ENCODE measurements around the gene MBOAT7. TPM values are rescaled to one million over a fixed set of nuclear protein-coding genes. Genes with fewer than 3 reads are reported as not detected.

Gene MBOAT7
- total RNA-seq, 1 experiment from 2014 or later = 100 TPM

GRCh38 chr19:54191011-54191810 lies 1.8 kb upstream of the MBOAT7 start, which contains the start of gene TSEN34:
TSS of gene TSEN34 (plus strand) at chr19:54191308. CDS start at chr19:54191365, 57 bp downstream.
- Histone ChIP-seq H3K4me2 (ENCODE audit: insufficient read depth, insufficient read length, low read length) (peak within 1 kb of the TSS; percentile 89), H4K91ac (ENCODE audit: insufficient read length, low read depth, low read length) (no peak within 1 kb of the TSS), H4K5ac (ENCODE audit: insufficient read length, low read depth, low read length) (peak within 1 kb of the TSS; percentile 36), H3K9ac (ENCODE audit: extremely low read depth, insufficient read length, low read length) (peak within 1 kb of the TSS; percentile 82), H3K27ac (ENCODE audit: insufficient read length, low read depth, low read length) (peak within 1 kb of the TSS; percentile 80), H2AK5ac (ENCODE audit: insufficient read length, low read length) (no peak within 1 kb of the TSS), H2BK20ac (ENCODE audit: low read depth, low read length, poor library complexity, severe bottlenecking) (no peak within 1 kb of the TSS), H2BK15ac (ENCODE audit: low read depth, low read length) (no peak within 1 kb of the TSS; the same call in 1 of the 2 replicates), H3K79me2 (ENCODE audit: insufficient read depth, low read length) (no peaks in the 10 kb centered on the region), H2BK12ac (ENCODE audit: insufficient read length, low read depth, low read length) (peak within 1 kb of the TSS; percentile 6), H3K79me1 (ENCODE audit: insufficient read depth, low read depth, low read length, poor library complexity, severe bottlenecking) (no peaks in the 10 kb centered on the region), H4K8ac (replicated peaks; ENCODE audit: insufficient read length, low read depth, low read length) (no peak within 1 kb of the TSS), H3K4ac (ENCODE audit: low read depth, low read length) (no peak within 1 kb of the TSS; the same call in 1 of the 2 replicates), H4K20me1 (ENCODE audit: control insufficient read depth, insufficient read depth, insufficient read length) (peaks cover 3% of the 10 kb centered on the region), H3K23ac (ENCODE audit: insufficient read length, low read depth, low read length) (no peak within 1 kb of the TSS), H3K27me3 (ENCODE audit: insufficient read depth, low read length) (no peaks in the 10 kb centered on the region), H3T11ph (ENCODE audit: low read length) (no peak within 1 kb of the TSS), H3K14ac (ENCODE audit: insufficient read depth, low read length) (peak within 1 kb of the TSS; percentile 94), H3K18ac (ENCODE audit: insufficient read length, low read depth, low read length) (peak within 1 kb of the TSS; percentile 94), H2BK5ac (ENCODE audit: insufficient read length, low read length) (peak within 1 kb of the TSS; percentile 42), H2AFZ (ENCODE audit: low read length) (no peak within 1 kb of the TSS), H3K23me2 (ENCODE audit: insufficient read length, low read depth, low read length, poor library complexity, severe bottlenecking) (peaks cover 11% of the 10 kb centered on the region), H3K9me3 (ENCODE audit: control insufficient read depth, low read depth, low read length) (no peaks in the 10 kb centered on the region), H3K4me1 (ENCODE audit: insufficient read depth, low read length) (peaks cover 3% of the 10 kb centered on the region; the same call in 1 of the 2 replicates), H3K56ac (ENCODE audit: insufficient read length, low read depth, low read length) (no peak within 1 kb of the TSS), H2BK120ac (ENCODE audit: low read depth, low read length, poor library complexity, severe bottlenecking) (no peak within 1 kb of the TSS)
- TF ChIP-seq, protein P1, sequence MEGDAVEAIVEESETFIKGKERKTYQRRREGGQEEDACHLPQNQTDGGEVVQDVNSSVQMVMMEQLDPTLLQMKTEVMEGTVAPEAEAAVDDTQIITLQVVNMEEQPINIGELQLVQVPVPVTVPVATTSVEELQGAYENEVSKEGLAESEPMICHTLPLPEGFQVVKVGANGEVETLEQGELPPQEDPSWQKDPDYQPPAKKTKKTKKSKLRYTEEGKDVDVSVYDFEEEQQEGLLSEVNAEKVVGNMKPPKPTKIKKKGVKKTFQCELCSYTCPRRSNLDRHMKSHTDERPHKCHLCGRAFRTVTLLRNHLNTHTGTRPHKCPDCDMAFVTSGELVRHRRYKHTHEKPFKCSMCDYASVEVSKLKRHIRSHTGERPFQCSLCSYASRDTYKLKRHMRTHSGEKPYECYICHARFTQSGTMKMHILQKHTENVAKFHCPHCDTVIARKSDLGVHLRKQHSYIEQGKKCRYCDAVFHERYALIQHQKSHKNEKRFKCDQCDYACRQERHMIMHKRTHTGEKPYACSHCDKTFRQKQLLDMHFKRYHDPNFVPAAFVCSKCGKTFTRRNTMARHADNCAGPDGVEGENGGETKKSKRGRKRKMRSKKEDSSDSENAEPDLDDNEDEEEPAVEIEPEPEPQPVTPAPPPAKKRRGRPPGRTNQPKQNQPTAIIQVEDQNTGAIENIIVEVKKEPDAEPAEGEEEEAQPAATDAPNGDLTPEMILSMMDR (conservative IDR thresholded peaks at IDR 0.05) = no peak
- peak within 1 kb of the TSS; percentile 100 for H3K27ac Mint-ChIP-seq
- peaks cover 13 to 29% of the 10 kb centered on the region in 2 experiments for H3K4me1 Mint-ChIP-seq
- peak; percentile 84 for DNase-seq
- no peaks in the 10 kb centered on the region for H3K27me3 Mint-ChIP-seq (ENCODE audit: low read depth)
- H3K4me3 Mint-ChIP-seq = peak within 1 kb of the TSS; percentile 87 to 93
- no peaks in the 10 kb centered on the region for H3K9me3 Mint-ChIP-seq
- no CpG with 5 or more reads among the region's 77 CpGs for WGBS (ENCODE audit: extremely low coverage, insufficient read length, low lambda C conversion rate)
- H3K36me3 Mint-ChIP-seq (ENCODE audit: insufficient read depth in 1 of 3, low read depth in 3 of 3) = peaks cover 28 to 55% (median 55%) of the 10 kb centered on the region in 3 experiments

All from H9 (cell line).